ENCODE measurements around the gene WDPCP. TPM values are rescaled to one million over a fixed set of nuclear protein-coding genes. Genes with fewer than 3 reads are reported as not detected.
"Not testable (repeated sequence)": the region's sequence is repeated elsewhere in the genome, so short reads cannot be mapped to it uniquely, and the experiment has no call there.

Gene WDPCP
- total RNA-seq, 3 donors from 2014 or later, result 5.3 to 15.4 (median 7.5) TPM

GRCh38 chr2:63340443-63340842, 247.8 kb downstream of the WDPCP start:
- Histone ChIP-seq H3K4me1 (ENCODE audit: low read depth) (no peaks in the 10 kb centered on the region), H3K36me3 (ENCODE audit: low read depth) (no peaks in the 10 kb centered on the region), H3K9me3 (peaks cover 16% of the 10 kb centered on the region), H3K4me3 (no peak overlapping the region)
- intact Hi-C loops (cut with DNase I, micrococcal nuclease), result no loop called here
- DNase-seq (no peak), ATAC-seq (no peak)
- no peak for TF ChIP-seq CTCF (IDR thresholded peaks at IDR 0.05)

GRCh38 chr2:63334910-63335309, 253.4 kb downstream of the WDPCP start:
- TF ChIP-seq CTCF (IDR thresholded peaks at IDR 0.05), result no peak
- H3K4me3 ChIP-seq, result no peak overlapping the region
- no peaks in the 10 kb centered on the region for H3K9me3 ChIP-seq
- H3K36me3 ChIP-seq (ENCODE audit: low read depth), result no peaks in the 10 kb centered on the region
- DNase-seq (no peak), ATAC-seq (no peak)
- no peaks in the 10 kb centered on the region for H3K4me1 ChIP-seq (ENCODE audit: low read depth)
- intact Hi-C loops (cut with DNase I, micrococcal nuclease), result no loop called here

GRCh38 chr2:63326473-63326872, 261.8 kb downstream of the WDPCP start:
- no peaks in the 10 kb centered on the region for H3K4me1 ChIP-seq (ENCODE audit: low read depth)
- intact Hi-C loops (cut with DNase I, micrococcal nuclease), result no loop called here
- no peak for TF ChIP-seq CTCF (IDR thresholded peaks at IDR 0.05)
- no peaks in the 10 kb centered on the region for H3K36me3 ChIP-seq (ENCODE audit: low read depth)
- DNase-seq, result no peak
- ATAC-seq, result no peak
- peaks cover 3% of the 10 kb centered on the region for H3K9me3 ChIP-seq
- H3K4me3 ChIP-seq, result no peak overlapping the region

- ATAC-seq; H3K4me3 ChIP-seq; H3K4me1 ChIP-seq (ENCODE audit: low read depth); intact Hi-C loops (cut with DNase I, micrococcal nuclease); H3K36me3 ChIP-seq (ENCODE audit: low read depth); H3K9me3 ChIP-seq; DNase-seq: not testable (repeated sequence)
Measured at GRCh38 chr2:63323662-63324061, 264.6 kb downstream of the WDPCP start.

GRCh38 chr2:63321973-63322372, 266.3 kb downstream of the WDPCP start:
- H3K36me3 ChIP-seq (ENCODE audit: low read depth); DNase-seq; intact Hi-C loops (cut with DNase I, micrococcal nuclease); H3K4me1 ChIP-seq (ENCODE audit: low read depth); ATAC-seq; H3K9me3 ChIP-seq; H3K4me3 ChIP-seq: not testable (repeated sequence)

GRCh38 chr2:63320669-63321068, 267.6 kb downstream of the WDPCP start:
- intact Hi-C loops (cut with DNase I, micrococcal nuclease), result no loop called here
- H3K36me3 ChIP-seq (ENCODE audit: low read depth), result no peaks in the 10 kb centered on the region
- TF ChIP-seq CTCF (IDR thresholded peaks at IDR 0.05), result no peak
- DNase-seq (no peak), ATAC-seq (no peak)
- peaks cover 3% of the 10 kb centered on the region for H3K9me3 ChIP-seq
- H3K4me1 ChIP-seq (ENCODE audit: low read depth), result no peaks in the 10 kb centered on the region
- H3K4me3 ChIP-seq, result no peak overlapping the region

GRCh38 chr2:63310614-63311013, 277.7 kb downstream of the WDPCP start:
- H3K4me1 ChIP-seq (ENCODE audit: low read depth), result no peaks in the 10 kb centered on the region
- intact Hi-C loops (cut with DNase I, micrococcal nuclease), result no loop called here
- H3K4me3 ChIP-seq, result no peak overlapping the region
- no peak for ATAC-seq
- H3K9me3 ChIP-seq, result peaks cover 10% of the 10 kb centered on the region
- DNase-seq, result no peak
- no peak for TF ChIP-seq CTCF (IDR thresholded peaks at IDR 0.05)
- H3K36me3 ChIP-seq (ENCODE audit: low read depth), result no peaks in the 10 kb centered on the region

All from mucosa of descending colon (tissue), 3 donors.